NCI-H1436 treated with DMSO at 0.1 percent for 48 hours (cell line): ENCODE results near the gene STPG3.

Source experiments
- DNase-seq: peaks from one replicate; lab custom pipeline; 2025; lab: John Stamatoyannopoulos, UW

STPG3 gene

DNA sequence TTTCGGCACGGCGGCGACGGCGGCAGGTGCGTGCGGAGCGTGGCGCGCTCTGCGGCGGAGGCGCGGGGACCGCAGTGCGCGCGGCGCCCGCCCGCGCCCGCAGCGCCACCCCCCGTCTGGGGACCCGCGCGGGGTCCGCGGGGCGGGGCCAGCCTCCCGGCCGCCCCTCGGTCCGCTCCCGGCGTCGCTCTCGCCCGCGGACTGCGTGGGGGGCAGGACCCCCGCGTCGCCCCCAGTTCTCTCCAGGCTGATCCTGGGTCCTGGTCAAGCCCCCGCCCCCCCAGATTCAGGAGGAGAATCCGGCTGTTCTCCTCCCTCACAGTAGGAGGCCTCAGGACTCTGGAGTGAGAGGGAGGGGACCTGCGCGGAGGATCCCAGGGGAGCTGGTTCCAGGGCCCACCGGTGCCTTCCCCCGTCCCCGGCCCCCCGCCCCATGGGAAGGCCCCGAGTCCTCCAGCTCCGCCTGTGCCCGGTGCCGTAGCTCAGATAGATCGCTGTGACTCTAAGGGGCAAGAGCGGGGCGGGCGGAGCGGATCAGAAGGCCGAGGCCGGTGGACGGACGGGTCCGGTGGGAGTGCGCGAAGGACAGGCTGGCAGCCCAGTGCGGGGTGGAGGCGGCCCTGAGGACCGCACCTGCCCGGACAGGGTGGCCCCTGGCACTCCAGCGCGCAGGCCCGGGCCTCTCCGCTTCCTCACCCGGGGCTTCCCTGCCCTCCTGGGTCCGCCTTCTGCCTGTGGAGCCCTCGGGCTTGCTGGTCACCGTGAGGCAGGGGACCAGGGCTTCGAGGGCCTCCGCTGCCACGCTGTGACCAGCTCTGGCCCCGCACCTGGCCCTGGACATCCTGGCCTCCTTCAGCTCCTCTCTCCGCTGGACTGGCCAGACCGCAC lies 28.7 kb upstream of the STPG3 start, which contains the start of gene RNF208:
Gene RNF208 (minus strand): TSS at position 51 of the 888 bp plus-strand sequence. CDS start 1,028 bp downstream, outside the sequence.
- DNase-seq: no peak

DNA sequence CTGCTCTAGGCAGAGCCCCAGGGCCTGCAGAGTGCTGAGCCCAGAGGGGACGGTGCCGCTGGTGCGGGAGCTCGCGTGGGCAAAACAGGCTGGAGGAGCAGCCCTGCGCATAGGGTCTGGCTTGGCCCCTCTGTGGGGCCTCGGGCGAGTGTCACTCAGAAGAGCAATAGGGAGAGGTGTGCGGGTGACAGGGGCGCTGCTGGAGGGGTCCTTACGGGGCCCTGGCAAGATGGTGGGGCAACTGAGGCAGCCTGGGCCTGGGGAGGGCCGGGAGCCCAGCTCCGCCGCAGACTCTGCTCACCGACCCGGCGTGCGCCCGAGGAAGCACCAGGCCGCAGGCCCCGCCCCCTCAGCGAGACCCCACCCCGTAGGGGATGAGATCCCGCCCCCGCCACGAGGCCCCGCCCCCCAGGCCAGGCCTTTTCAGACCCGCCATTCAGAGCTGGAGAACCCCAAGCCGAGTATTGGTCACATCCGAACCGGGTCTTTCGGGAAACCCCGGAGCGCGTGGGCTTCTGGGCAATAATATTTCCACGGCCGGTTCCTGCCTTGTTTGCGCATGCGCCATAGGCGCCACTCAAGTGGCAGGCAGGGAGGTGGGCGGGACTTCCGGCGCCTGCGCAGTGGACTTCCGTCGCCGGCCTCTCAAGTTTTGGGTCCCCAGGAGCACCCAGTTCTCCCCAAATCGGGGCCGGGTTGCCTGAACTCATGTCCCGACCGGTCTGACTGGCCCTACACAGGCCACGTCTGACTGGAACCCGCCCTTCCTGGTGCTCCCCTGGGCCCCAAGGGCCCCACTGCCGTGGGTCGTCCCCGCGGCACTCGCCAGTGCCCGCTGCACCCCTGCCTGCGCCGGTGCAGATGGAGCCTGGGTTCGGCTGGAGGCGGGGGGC lies 27.8 kb upstream of the STPG3 start:
- DNase-seq: peak; percentile 79

DNA sequence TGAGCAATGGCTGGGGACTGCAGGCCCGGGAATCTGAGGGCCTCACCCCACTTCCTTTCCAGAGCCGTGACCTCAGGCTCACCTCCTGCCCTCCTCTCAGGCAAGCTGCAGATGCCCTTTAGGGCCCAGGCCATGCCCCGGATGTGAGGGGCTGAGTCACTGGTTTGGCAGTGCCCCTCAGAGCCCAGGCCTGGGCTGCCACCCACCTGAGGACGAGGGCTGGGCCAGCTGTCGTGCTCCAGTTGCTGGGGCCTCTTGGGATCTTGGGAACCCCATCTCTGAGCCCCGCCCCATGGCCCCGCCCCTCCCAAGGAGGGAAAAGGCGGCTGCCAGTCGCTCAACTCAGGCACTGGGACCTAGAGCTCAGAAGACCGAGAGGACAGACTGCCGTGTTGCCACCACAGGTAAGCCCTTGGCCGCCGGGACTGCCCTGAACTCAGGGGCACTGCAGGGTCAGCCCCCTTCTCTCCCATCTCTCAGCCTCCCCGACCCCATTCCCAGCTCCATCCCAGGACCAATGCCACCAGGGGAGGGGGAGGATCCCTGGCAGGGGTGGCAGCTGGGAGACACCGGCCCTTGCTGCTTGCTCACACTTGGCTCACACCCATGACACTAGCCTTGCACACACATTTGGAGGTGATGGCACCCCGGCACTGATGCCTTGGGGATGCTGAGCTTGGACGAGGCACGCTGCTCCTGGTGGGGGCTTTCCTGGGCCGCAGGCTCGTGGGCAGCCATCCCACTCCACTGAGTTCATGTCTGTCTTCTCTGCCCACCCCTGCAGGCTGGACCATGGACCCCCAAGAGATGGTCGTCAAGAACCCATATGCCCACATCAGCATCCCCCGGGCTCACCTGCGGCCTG lies 26.0 kb upstream of the STPG3 start, which contains the start of gene CYSRT1:
Gene CYSRT1 (plus strand): TSS at position 345 of the 865 bp plus-strand sequence. CDS start 448 bp downstream, at position 793.
- DNase-seq: no peak

DNA sequence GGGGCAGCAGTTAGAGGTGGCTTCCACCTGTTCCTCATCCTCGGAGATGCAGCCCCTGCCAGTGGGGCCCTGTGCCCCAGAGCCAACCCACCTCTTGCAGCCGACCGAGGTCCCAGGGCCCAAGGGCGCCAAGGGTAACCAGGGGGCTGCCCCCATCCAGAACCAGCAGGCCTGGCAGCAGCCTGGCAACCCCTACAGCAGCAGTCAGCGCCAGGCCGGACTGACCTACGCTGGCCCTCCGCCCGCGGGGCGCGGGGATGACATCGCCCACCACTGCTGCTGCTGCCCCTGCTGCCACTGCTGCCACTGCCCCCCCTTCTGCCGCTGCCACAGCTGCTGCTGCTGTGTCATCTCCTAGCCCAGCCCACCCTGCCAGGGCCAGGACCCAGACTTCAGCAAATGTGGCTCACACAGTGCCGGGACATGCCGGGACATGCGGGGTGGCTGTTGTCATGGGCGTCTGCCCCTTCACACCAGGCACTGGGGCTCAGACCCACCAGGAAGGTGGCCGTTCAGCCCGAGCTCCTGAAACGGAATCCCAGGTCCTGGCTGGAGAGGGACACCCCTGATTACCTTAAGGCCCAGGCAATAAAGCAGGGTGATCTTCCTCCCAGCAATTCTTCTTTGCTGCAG lies 25.3 kb upstream of the STPG3 start:
- DNase-seq: no peak

DNA sequence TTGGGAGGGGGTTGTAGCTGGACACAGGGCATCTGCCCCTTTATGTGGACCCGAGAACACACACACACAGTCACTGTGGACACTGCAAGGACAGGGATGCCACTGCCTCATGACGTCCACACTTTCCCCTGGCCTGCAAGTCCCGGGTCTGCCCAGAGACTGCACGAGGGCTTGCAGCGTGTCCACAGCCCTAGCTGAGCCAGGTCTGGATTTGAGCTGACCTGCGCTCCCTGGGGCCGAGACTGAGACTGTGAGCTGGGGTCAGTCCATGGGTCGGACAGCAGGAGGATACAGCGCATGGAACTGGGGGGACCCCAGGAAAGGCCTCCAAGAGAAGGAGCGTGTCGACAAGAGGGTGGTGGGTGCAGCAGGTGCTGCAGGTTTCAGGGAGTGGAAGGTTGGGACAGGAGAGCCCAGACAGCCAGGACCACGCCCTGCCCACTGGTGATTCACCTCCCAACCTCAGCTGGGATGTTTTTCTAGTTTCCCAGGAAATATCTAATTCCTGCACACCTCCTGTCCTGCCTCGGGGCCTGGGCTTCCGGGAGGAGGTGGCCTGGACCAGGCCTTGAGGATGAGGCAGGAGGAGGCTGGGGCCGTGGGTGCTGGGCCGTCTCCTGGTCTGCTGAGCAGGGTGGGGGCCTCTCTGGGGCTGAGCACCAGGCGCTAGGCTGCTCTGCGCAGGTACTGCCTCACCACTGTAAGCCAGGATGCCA lies 24.6 kb upstream of the STPG3 start:
- DNase-seq: no peak

DNA sequence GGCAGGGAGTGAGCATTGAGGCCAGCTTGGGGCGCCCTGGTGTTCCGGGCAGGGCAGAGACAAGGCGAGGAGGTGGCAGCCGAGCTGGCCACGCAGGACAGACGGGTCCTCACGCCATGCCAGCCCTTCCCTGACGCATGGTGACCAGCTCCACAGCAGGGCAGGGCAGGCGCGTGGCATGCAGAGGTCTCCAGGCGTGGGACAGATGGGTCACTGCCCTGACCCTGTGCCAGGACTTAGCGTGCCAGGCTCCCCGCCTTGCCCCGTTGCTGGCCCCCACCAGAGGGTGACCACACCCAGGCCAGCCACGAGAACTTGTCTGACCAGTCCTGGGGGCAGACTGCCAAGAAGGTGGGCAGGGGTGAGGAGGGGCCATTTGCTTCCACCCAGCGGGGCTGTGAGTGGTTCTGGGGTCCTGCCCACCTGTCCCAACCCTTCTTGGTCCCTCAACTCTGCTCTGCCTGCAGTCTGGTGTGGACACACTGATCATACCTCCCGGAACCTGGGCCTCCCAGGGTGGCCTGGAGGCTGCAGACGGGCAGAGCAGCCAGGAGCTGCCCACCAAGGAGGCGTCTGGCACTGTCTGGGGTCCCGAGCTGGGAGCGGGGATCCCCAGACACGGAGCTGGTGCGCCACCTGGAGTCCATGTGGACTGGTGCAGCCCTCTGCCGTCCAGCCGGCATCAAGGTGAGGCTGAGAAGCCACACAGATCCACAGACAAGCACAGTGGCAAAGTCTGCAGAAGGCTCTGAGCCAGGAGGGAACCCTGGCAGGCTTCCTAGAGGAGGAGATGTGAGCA lies 23.8 kb upstream of the STPG3 start, which contains the start of gene RNF224:
Gene RNF224 (plus strand): TSS at position 449 of the 799 bp plus-strand sequence. CDS start 834 bp downstream, outside the sequence.
- DNase-seq: peak; percentile 17

GRCh38 chr9:137227853-137228505 lies 23.1 kb upstream of the STPG3 start:
- DNase-seq: no peak

- no peak for DNase-seq
Measured at GRCh38 chr9:137228506-137228967, 22.5 kb upstream of the STPG3 start.

DNA sequence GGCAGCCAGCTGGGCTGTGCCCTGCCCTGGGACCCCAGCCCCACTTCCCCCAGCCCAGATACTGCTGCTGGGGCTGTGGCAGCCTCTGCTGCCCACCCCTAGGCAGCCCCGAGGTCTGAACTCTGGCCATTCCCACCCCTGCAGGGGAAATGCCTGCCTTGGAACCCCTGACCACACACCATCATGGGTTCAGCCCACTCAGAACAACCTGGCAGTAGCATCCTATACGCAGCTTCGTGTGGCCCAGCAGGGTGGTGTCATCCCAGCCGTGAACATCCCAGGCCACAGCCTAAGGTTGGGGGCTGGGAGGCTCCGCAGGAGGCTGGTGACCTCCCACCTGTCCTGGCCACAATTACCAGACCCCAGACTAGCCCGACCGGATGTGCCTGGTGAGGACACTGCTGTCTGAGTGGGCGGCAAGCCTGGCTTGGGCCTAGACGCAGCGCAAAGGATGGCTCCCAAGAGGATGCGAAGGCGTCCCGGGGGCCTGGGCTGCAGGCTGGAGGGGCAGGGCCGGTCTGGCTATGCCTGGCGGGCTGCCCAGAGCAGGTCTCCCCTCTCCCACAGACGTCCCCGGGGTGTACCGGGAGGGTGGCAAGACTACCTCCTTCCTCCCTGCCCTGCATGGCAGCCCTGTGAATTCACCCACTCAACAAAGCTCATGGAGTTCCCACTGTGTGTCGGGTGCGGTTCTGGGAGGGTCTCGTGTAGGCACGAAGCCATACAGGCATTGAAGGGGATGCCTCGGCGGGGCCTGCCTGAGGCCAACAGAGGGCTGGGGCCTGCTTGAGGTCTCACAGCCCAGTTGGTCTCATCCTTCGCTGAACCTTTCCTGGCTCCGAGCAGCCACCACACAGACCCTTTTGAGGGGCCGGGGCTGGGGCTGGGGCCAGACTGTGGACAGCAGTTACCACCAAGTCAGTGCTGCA lies 21.9 kb upstream of the STPG3 start:
- no peak for DNase-seq

DNA sequence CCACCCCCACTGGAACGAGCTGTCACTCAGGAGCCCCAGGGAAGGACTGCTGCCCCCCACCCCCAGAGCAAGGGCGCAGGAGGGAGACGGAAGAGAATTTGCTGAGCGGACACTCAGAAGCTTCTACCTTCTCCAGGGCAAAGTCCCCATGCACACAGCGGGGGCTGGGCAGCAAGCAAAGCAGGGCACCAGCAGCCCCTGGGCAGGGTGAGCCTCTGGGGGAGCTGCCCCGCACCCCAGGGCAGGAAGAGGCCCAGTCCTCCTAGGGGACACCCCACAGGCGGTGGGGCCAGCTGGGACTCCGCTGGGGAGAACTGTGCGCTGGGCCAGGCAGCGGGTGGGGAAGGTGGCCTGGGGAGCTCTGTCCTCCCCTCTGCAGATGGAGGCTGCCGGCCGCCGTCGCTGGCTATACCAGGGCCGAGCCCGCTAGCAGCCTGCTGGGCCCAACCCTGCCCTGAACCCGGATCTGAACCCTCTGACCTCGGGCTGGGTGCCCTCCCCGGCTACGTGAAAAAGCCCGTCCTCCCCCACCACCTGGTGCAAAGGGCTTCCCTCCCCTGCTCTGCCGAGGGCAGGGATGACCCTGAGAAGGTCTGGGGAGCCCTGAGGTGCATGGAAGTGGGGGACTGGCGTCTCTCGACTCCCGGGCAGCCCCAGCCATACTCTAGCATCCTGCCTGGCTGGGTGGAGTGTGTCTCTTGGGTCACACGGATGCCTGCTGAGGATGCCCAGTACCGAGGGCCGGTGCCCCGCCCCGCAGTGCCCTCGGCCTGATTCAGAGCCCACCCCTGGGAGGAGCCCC lies 21.0 kb upstream of the STPG3 start:
- DNase-seq: no peak

DNA sequence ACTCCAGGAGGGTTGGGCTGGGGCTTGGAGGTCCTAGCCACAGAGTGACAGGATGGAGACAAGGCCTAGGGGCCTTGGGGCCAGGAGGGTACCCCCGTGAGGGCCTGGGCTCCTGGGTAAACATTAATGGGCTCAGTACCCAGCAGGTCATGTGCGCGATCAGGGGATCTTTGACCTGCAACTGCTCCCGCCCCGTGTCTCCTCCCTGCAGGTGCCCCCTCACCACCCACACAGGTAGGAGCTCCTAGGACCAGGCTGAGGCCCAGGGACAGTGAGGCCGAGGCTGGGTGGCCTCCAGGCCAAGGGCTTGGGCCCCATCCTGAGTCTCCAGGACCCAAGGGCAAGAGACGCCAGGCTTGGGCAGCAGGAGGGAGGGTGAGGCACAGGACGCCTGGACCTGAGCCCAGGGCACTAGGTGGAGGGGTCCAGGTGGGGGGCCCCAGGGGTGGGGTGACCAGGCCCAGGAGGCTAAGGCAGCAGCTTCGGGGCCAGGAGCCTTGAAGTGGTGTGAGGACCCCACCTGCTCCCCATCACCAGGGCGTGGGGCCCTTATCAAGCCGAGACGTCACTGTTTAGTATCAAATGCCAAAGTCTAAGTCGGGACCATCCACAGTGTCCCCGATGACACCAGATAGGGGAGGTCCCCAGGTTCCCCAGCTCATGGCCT lies 20.2 kb upstream of the STPG3 start, which contains the start of gene SLC34A3:
Gene SLC34A3 (plus strand): TSS at position 197 of the 667 bp plus-strand sequence. CDS start 802 bp downstream, outside the sequence.
- no peak for DNase-seq

DNA sequence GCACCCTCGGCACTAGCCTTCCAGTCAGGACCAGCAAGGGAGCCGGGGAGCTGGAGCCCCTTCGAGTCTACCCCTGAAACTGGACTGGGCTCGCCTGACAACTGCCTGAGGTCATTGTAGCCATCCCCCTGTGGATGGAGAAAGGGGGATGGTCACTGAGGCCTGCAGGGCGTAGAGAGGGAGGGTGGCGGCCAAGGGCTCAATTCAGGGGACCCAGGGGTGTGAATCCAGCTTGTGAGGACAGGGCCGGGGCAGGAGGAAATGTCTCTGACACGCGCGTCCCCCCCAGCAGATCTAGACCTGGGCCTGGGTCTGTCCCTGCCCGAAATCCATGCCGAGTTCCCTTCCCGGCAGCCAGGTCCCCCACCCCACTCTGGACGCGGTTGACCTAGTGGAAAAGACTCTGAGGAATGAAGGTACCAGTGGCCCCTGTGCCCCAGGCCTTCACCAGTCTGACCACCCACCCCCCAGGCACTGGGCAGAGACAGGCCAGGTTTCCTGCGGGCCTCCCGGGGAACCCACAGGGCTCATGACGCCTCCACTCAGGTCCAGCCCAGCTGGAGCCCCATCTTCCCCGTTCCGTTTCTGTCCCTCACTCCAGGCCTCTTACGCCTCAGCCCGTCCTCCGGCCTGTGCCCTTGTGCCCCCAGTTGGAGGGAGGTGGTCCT lies 19.6 kb upstream of the STPG3 start:
- no peak for DNase-seq

DNA sequence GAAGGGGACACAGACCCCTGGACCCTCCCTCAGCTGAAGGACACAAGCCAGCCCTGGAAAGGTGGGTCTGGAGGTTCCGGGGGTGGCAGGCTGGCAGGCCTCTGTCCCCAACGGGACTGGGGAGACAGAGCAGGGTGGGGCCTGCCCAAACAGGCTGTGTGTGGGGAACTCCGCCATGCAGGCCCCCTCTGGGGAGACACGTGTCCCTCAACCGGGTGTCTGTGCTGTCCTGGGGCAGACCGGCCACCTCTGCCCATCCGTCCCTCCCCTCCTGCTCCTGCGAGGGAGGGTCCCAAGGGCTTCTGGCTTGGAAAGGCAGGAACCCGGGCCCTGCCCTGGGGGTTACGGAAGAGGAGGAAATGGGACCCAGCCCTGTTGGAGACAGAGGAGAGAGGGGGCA lies 19.0 kb upstream of the STPG3 start:
- DNase-seq: no peak

GRCh38 chr9:137232510-137232909 lies 18.6 kb upstream of the STPG3 start:
- DNase-seq: no peak

DNA sequence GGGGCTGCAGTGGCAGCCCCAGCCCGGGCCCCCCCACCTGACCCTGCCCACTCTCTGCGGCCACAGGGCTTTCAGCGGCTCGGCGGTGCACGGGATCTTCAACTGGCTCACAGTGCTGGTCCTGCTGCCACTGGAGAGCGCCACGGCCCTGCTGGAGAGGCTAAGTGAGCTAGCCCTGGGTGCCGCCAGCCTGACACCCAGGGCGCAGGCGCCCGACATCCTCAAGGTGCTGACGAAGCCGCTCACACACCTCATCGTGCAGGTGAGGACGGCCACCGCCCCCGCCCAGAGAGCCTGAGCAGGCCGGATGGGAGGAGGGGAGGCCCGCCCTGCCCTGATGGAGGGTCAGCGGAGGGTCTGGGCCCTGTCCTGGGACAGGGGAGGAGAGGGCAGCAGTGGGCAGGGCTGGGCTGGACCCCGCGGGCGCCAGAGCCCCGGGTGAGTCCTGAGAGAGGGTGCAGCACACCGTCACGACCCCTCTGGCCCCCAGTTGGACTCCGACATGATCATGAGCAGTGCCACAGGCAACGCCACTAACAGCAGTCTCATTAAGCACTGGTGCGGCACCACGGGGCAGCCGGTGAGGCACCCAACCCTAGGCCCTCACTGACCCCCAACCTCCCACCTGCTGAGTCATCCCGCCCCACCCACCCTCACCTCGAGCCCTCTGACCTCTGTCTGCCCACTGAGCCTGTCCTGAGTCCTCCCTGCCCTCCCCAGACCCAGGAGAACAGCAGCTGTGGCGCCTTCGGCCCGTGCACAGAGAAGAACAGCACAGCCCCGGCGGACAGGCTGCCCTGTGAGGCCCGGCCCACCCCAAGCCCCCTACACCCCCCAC lies 17.7 kb upstream of the STPG3 start:
- no peak for DNase-seq
